Naive thymus-derived CD4-positive, alpha-beta T cell (primary cell): Measurements from ENCODE around the gene LRRC63. TPM values are rescaled to one million over a fixed set of nuclear protein-coding genes. Genes with fewer than 3 reads are reported as not detected.

Experiments used
- ATAC-seq: fragments of 150-1000 bp; cut with Tn5 transposase; 2 replicates; pipeline ENCODE4 v1.10.0; 2021; ENCODE audit warnings: mild to moderate bottlenecking, moderate library complexity
- CTCF ChIA-PET: fragments of 350-600 bp; sonication (Branson Sonifier 250); formaldehyde crosslinking; loops from one replicate; lab custom pipeline; 2021; ENCODE audit warnings: antibody characterized with exemption; lab: Charles Lee
- POLR2A ChIA-PET: fragments of 350-600 bp; sonication (Branson Sonifier 250); formaldehyde crosslinking; loops from one replicate; lab custom pipeline; 2021; ENCODE audit warnings: antibody characterized with exemption, inconsistent platforms; lab: Charles Lee
- DNase-seq, 9 donors: peaks; one replicate each; pipeline versions ENCODE4 v3.0.0 to v3.0.0-alpha.2; 2020 to 2022; ENCODE audit warnings: mixed read lengths in 1 of 9
- H3K27ac ChIP-seq: one replicate; pipeline ENCODE4 v1.7.0; 2013; ENCODE audit warnings: mild to moderate bottlenecking, low read depth, low read length, moderate library complexity
- H3K27me3 ChIP-seq, 2 donors: one replicate each; pipeline ENCODE4 v1.7.0; 2013; ENCODE audit warnings: low read length in 2 of 2, mild to moderate bottlenecking in 2 of 2, moderate library complexity in 2 of 2; ENCODE audit not compliant: control insufficient read depth in 2 of 2, insufficient read depth in 2 of 2
- H3K36me3 ChIP-seq, 3 experiments: 1 replicate in 2 of 3; 2 replicates in 1 of 3; pipeline ENCODE4 v1.7.0; 2013; ENCODE audit warnings: low read length in 3 of 3, mild to moderate bottlenecking in 3 of 3, moderate library complexity in 1 of 3; ENCODE audit not compliant: insufficient read depth in 3 of 3, control insufficient read depth in 2 of 3
- H3K4me1 ChIP-seq, 2 donors: one replicate each; pipeline ENCODE4 v1.7.0; 2013; ENCODE audit warnings: low read length in 2 of 2, mild to moderate bottlenecking in 2 of 2, moderate library complexity in 1 of 2; ENCODE audit not compliant: control insufficient read depth in 2 of 2, insufficient read depth in 2 of 2
- H3K4me3 ChIP-seq: 2 replicates; pipeline ENCODE4 v1.7.0; 2013; ENCODE audit warnings: mild to moderate bottlenecking, low read length
- H3K9me3 ChIP-seq, 3 experiments: 1 replicate in 2 of 3; 2 replicates in 1 of 3; pipeline ENCODE4 v1.7.0; 2013; ENCODE audit warnings: low read length in 3 of 3; ENCODE audit not compliant: control insufficient read depth in 2 of 3
- H3K27ac Mint-ChIP-seq, 9 donors: one replicate each; pipeline ENCODE4 v1.8.0; 2020 to 2022; ENCODE audit warnings: mixed read lengths in 9 of 9, mild to moderate bottlenecking in 8 of 9, moderate library complexity in 5 of 9, inconsistent platforms in 2 of 9
- H3K27me3 Mint-ChIP-seq, 5 donors: one replicate each; pipeline ENCODE4 v1.8.0; 2021 to 2022; ENCODE audit warnings: mixed read lengths in 5 of 5, mild to moderate bottlenecking in 1 of 5
- H3K36me3 Mint-ChIP-seq, 5 donors: one replicate each; pipeline ENCODE4 v1.8.0; 2020 to 2022; ENCODE audit warnings: mixed read lengths in 5 of 5, mild to moderate bottlenecking in 3 of 5, inconsistent platforms in 1 of 5
- H3K4me1 Mint-ChIP-seq, 7 donors: one replicate each; pipeline ENCODE4 v1.8.0; 2020 to 2022; ENCODE audit warnings: mixed read lengths in 7 of 7, mild to moderate bottlenecking in 3 of 7, inconsistent platforms in 1 of 7
- H3K4me3 Mint-ChIP-seq, 10 donors: one replicate each; pipeline ENCODE4 v1.8.0; 2020 to 2022; ENCODE audit warnings: mild to moderate bottlenecking in 10 of 10, mixed read lengths in 10 of 10, moderate library complexity in 6 of 10, inconsistent platforms in 2 of 10
- H3K9me3 Mint-ChIP-seq, 11 donors: one replicate each; pipeline ENCODE4 v1.8.0; 2020 to 2022; ENCODE audit warnings: mixed read lengths in 11 of 11, mild to moderate bottlenecking in 4 of 11, inconsistent platforms in 1 of 11, moderate library complexity in 1 of 11
- intact Hi-C, 2 donors: fragments of 100-400 bp; cut with micrococcal nuclease; formaldehyde crosslinking; loops; one replicate each; pipeline ENCODE4 v1.15.1; 2023
- polyA plus RNA-seq, 2 donors: library from polyadenylated mRNA; unstranded; fragments of 300-500 nt; fragmentation: Illumina TruSeq; gene quantifications; one replicate each; pipeline ENCODE4 v1.2.3, GENCODE V29; 2021
- total RNA-seq, 6 experiments: library from RNA in 5 of 6; stranded (reverse) in 5 of 6; gene quantifications; 1 replicate in 5 of 6; 2 replicates in 1 of 6; pipeline ENCODE4 v1.2.3 and lab custom pipeline; 2021 to 2026

LRRC63 gene
- total and polyA plus RNA-seq, 7 experiments from 2014 or later, result 0.19 to 0.80 (median 0.46) TPM; not detected in 1

DNA sequence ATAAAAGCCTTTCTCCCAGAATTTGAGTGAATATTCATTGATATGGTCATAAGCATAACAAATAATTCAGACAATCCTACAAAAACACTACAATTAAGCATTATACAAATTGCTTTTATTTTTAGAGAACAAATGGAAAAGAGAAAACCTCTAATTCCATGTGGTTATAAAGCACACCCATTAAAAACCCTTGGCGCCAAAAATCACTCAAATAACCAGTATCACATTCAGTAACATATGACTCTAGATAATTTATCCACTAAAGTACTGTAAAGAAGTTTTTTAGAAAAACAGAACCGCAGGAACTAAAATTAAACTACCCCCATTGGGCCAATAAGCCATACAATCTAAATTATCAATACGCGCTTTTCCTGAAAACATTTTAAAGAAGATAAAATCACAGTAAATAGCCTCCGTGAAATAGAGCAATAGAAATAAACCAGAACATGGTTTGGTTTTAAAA is 30.3 kb upstream of the LRRC63 start:
- peaks cover 41 to 50% of the 10 kb centered on the region in 2 donors for H3K4me1 ChIP-seq
- H3K27me3 ChIP-seq, result no peaks in the 10 kb centered on the region
- peaks cover 51 to 66% (median 64%) of the 10 kb centered on the region in 7 donors for H3K4me1 Mint-ChIP-seq
- H3K4me3 ChIP-seq, result peak overlapping the region; percentile 83
- DNase-seq (no peak), ATAC-seq (no peak)
- H3K36me3 Mint-ChIP-seq, result peaks cover 0 to 30% (median 5%) of the 10 kb centered on the region in 5 donors
- H3K36me3 ChIP-seq, result no peaks in the 10 kb centered on the region
- intact Hi-C loops, result loop anchor here (5.0 to 10.0 kb wide), 5 partner anchors 373 to 1264 kb away; partner anchors contain the start of genes ESD (in 1 of the 2), LRCH1 (in 1 of the 2) and SLC25A30 (in 1 of the 2)
- peak overlapping the region; percentile 82 to 99 (median 97) for H3K4me3 Mint-ChIP-seq
- H3K27ac Mint-ChIP-seq, result peak overlapping the region; percentile 86 to 99 (median 96)
- H3K27ac ChIP-seq, result peak overlapping the region; percentile 82
- CTCF ChIA-PET, result interaction anchor here (0.7 to 3.6 kb wide), 7 partner anchors 12 to 159 kb away, joined by 3 to 13 read pairs (median 4); no protein-coding TSS in a partner anchor
- H3K9me3 ChIP-seq, result no peaks in the 10 kb centered on the region
- POLR2A ChIA-PET, result interaction anchor here (1.0 to 6.2 kb wide), 7 partner anchors 11 to 140 kb away, joined by 3 to 117 read pairs (median 9); no protein-coding TSS in a partner anchor
- peaks cover 0 to 3% (median 0%) of the 10 kb centered on the region in 5 donors for H3K27me3 Mint-ChIP-seq
- peaks cover 0 to 1% (median 0%) of the 10 kb centered on the region in 11 donors for H3K9me3 Mint-ChIP-seq

DNA sequence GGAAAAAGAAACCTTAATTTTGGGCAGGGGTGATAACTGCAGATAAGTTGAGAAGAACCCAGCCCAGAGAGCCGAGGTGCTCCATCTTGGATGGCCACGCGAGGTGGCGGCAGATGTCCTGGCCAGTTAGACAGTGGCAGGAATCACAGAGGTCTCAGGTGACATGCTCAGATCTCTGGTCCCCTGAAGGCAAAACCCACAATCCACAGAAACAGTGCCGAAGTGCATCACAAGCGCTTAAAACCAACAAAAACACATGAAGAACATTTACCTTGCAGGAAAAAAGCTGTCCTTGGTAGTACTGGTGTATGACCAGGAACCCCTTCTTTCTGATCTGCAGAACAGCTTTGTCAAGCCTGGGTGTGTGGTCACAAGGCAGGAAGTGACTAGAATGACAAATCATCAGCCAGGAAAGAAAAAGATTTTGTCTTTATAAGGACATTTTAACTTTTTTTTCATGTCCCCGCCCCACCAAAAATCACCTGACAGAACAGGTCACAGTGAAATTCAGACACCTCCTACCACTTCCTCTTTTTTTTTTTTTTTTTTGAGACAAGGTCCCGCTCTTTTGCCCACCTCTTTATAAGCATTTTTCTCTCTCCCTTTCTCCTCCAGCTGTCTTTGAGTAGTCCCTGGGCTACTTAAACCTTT is 29.8 kb upstream of the LRRC63 start, which contains the start of gene LCP1:
TSS of gene LCP1 (minus strand) at position 338 of the 651 bp plus-strand sequence. CDS start 22,515 bp downstream, outside the sequence.
- H3K9me3 Mint-ChIP-seq, result peaks cover 0 to 1% (median 0%) of the 10 kb centered on the region in 11 donors

GRCh38 chr13:46182491-46182877 is 29.2 kb upstream of the LRRC63 start:
- intact Hi-C loops, result loop anchor here (1.0 to 10.0 kb wide), 10 partner anchors 10 to 1265 kb away; partner anchors contain the start of genes ESD (in 1 of the 2), LRCH1 (in 1 of the 2), SLC25A30 (in 1 of the 2) and TPT1 (in 1 of the 2)
- ChIA-PET POLR2A (interaction anchor here (0.6 to 6.2 kb wide), 11 partner anchors 11 to 1742 kb away, joined by 3 to 117 read pairs (median 6); no protein-coding TSS in a partner anchor), CTCF (interaction anchor here (0.6 to 3.6 kb wide), 8 partner anchors 10 to 139 kb away, joined by 3 to 13 read pairs (median 3); no protein-coding TSS in a partner anchor)
- Histone ChIP-seq H3K9me3 (no peaks in the 10 kb centered on the region), H3K4me3 (peak overlapping the region; percentile 83), H3K36me3 (no peaks in the 10 kb centered on the region), H3K27ac (peak overlapping the region; percentile 82), H3K27me3 (no peaks in the 10 kb centered on the region), H3K4me1 (peaks cover 37 to 45% of the 10 kb centered on the region in 2 donors)
- Mint-ChIP-seq H3K4me3 (peak overlapping the region; percentile 82 to 99 (median 97)), H3K9me3 (peaks cover 0 to 1% (median 0%) of the 10 kb centered on the region in 11 donors), H3K4me1 (peaks cover 44 to 61% (median 54%) of the 10 kb centered on the region in 7 donors), H3K36me3 (peaks cover 0 to 22% (median 0%) of the 10 kb centered on the region in 5 donors), H3K27ac (peak overlapping the region; percentile 86 to 99 (median 96)), H3K27me3 (peaks cover 0 to 3% (median 0%) of the 10 kb centered on the region in 5 donors)
- DNase-seq, result peak in 1 of 9 donors; percentile 50
- no peak for ATAC-seq

More for the DNA sequence above, 29.8 kb upstream of the LRRC63 start, which contains the start of gene LCP1:
- H3K36me3 ChIP-seq, result no peaks in the 10 kb centered on the region
- no peaks in the 10 kb centered on the region for H3K9me3 ChIP-seq
- peaks cover 0 to 25% (median 0%) of the 10 kb centered on the region in 5 donors for H3K36me3 Mint-ChIP-seq
- CTCF ChIA-PET, result interaction anchor here (0.6 to 3.6 kb wide), 9 partner anchors 9 to 160 kb away, joined by 3 to 13 read pairs (median 3); no protein-coding TSS in a partner anchor
- peaks cover 45 to 62% (median 59%) of the 10 kb centered on the region in 7 donors for H3K4me1 Mint-ChIP-seq
- ATAC-seq, result peak; percentile 86
- POLR2A ChIA-PET, result interaction anchor here (0.6 to 6.2 kb wide), 9 partner anchors 11 to 1741 kb away, joined by 3 to 117 read pairs (median 7); no protein-coding TSS in a partner anchor
- H3K27ac Mint-ChIP-seq, result peak within 1 kb of the TSS; percentile 86 to 99 (median 96)
- intact Hi-C loops, result loop anchor here (1.0 to 10.0 kb wide), 10 partner anchors 10 to 1265 kb away; partner anchors contain the start of genes ESD (in 1 of the 2), LRCH1 (in 1 of the 2), SLC25A30 (in 1 of the 2) and TPT1 (in 1 of the 2)
- peaks cover 37 to 45% of the 10 kb centered on the region in 2 donors for H3K4me1 ChIP-seq
- peak within 1 kb of the TSS; percentile 83 for H3K4me3 ChIP-seq
- peak in 8 of 9 donors; percentile 69 to 93 (median 92) for DNase-seq
- peak within 1 kb of the TSS; percentile 82 to 99 (median 97) for H3K4me3 Mint-ChIP-seq
- peak within 1 kb of the TSS; percentile 82 for H3K27ac ChIP-seq
- H3K27me3 Mint-ChIP-seq, result peaks cover 0 to 3% (median 0%) of the 10 kb centered on the region in 5 donors
- H3K27me3 ChIP-seq, result no peaks in the 10 kb centered on the region

- DNase-seq (no peak), ATAC-seq (no peak)
- H3K4me3 Mint-ChIP-seq, result peak overlapping the region; percentile 82 to 99 (median 96)
- H3K9me3 Mint-ChIP-seq, result peaks cover 0 to 1% (median 0%) of the 10 kb centered on the region in 11 donors
- H3K4me3 ChIP-seq, result peak overlapping the region; percentile 83
- H3K36me3 ChIP-seq, result no peaks in the 10 kb centered on the region
- ChIA-PET CTCF (interaction anchor here (1.6 to 3.6 kb wide), 4 partner anchors 13 to 138 kb away, joined by 3 to 13 read pairs (median 8); no protein-coding TSS in a partner anchor), POLR2A (interaction anchor here (0.6 to 6.2 kb wide), 8 partner anchors 10 to 1742 kb away, joined by 3 to 117 read pairs (median 4); no protein-coding TSS in a partner anchor)
- peaks cover 36 to 54% (median 46%) of the 10 kb centered on the region in 7 donors for H3K4me1 Mint-ChIP-seq
- peaks cover 29 to 41% of the 10 kb centered on the region in 2 donors for H3K4me1 ChIP-seq
- H3K36me3 Mint-ChIP-seq, result peaks cover 0 to 14% (median 0%) of the 10 kb centered on the region in 5 donors
- intact Hi-C loops, result loop anchor here (2.0 to 10.0 kb wide), 6 partner anchors 372 to 1266 kb away; partner anchors contain the start of genes ESD (in 1 of the 2), LRCH1 (in 1 of the 2), SLC25A30 (in 1 of the 2) and TPT1 (in 1 of the 2)
- H3K27ac ChIP-seq, result peak overlapping the region; percentile 82
- H3K9me3 ChIP-seq, result no peaks in the 10 kb centered on the region
- H3K27ac Mint-ChIP-seq, result peak overlapping the region; percentile 86 to 99 (median 96)
- H3K27me3 ChIP-seq, result no peaks in the 10 kb centered on the region
- H3K27me3 Mint-ChIP-seq, result peaks cover 0 to 3% (median 0%) of the 10 kb centered on the region in 5 donors
Observed at GRCh38 chr13:46183018-46183946, 28.4 kb upstream of the LRRC63 start.

GRCh38 chr13:46184277-46184699 is 27.4 kb upstream of the LRRC63 start:
- ATAC-seq, result peak; percentile 75
- H3K4me1 Mint-ChIP-seq, result peaks cover 35 to 48% (median 38%) of the 10 kb centered on the region in 7 donors
- CTCF ChIA-PET, result interaction anchor here (1.1 to 1.5 kb wide), 2 partner anchors 16 to 26 kb away, joined by 3 read pairs; no protein-coding TSS in a partner anchor

More at GRCh38 chr13:46184277-46184699, 27.4 kb upstream of the LRRC63 start:
- Mint-ChIP-seq H3K36me3 (peaks cover 0 to 14% (median 3%) of the 10 kb centered on the region in 5 donors), H3K4me3 (peak overlapping the region; percentile 67 to 99 (median 85)), H3K27ac (peak overlapping the region; percentile 86 to 99 (median 96)), H3K27me3 (peaks cover 0 to 3% (median 0%) of the 10 kb centered on the region in 5 donors), H3K9me3 (peaks cover 0 to 1% (median 0%) of the 10 kb centered on the region in 11 donors)
- peak overlapping the region; percentile 82 for H3K27ac ChIP-seq
- no peaks in the 10 kb centered on the region for H3K9me3 ChIP-seq
- no peaks in the 10 kb centered on the region for H3K27me3 ChIP-seq
- DNase-seq, result peak in 8 of 9 donors; percentile 60 to 74 (median 69)
- H3K36me3 ChIP-seq, result no peaks in the 10 kb centered on the region
- H3K4me3 ChIP-seq, result peak overlapping the region; percentile 83
- POLR2A ChIA-PET, result interaction anchor here (2.3 kb wide), 1 partner anchor 14 kb away, joined by 8 read pairs; no protein-coding TSS in a partner anchor
- H3K4me1 ChIP-seq, result peaks cover 27 to 35% of the 10 kb centered on the region in 2 donors
- intact Hi-C loops, result loop anchor here (1.0 to 10.0 kb wide), 14 partner anchors 18 to 1267 kb away; partner anchors contain the start of genes LRRC63 (in 2 of the 2), ESD (in 1 of the 2), LRCH1 (in 1 of the 2) and SLC25A30 (in 1 of the 2)
